IMR-90 (cell line): Measurements from ENCODE around the gene RNF166. TPM values are rescaled to one million over a fixed set of nuclear protein-coding genes. Genes with fewer than 3 reads are reported as not detected.

Experiments
- ATAC-seq: fragments of 200-7000 bp; cut with Tn5 transposase; 2 replicates; pipeline ENCODE4 v1.9.1; 2020; ENCODE audit warnings: low read depth, mild to moderate bottlenecking, moderate library complexity
- BruUV-seq: library from RNA; stranded (reverse); fragments of 400-500 nt; replicated peaks from 2 replicates; lab custom pipeline; 2021; lab: Mats Ljungman, UMichigan
- CTCF ChIA-PET: fragments of 300-600 bp; formaldehyde crosslinking; extraction: SDS; loops from one replicate; lab custom pipeline; 2021; ENCODE audit warnings: antibody characterized with exemption; lab: Yijun Ruan, JAX
- POLR2A ChIA-PET: fragments of 300-600 bp; sonication (Branson Sonifier 250); formaldehyde crosslinking; loops from one replicate; lab custom pipeline; 2022; ENCODE audit warnings: antibody characterized with exemption; ENCODE audit not compliant: unreplicated experiment; lab: Charles Lee
- DNase-seq: peaks from one replicate; pipeline ENCODE4 v3.0.0; 2013
- H2AFZ ChIP-seq: replicated peaks from 2 replicates; pipeline ENCODE3; 2013; ENCODE audit warnings: low read length, mild to moderate bottlenecking; ENCODE audit not compliant: poor library complexity
- H2AK5ac ChIP-seq: 2 replicates; pipeline ENCODE4 v1.6.1; 2013; ENCODE audit warnings: low read depth, low read length, inconsistent platforms
- H2AK9ac ChIP-seq: replicated peaks from 2 replicates; pipeline ENCODE3; 2013; ENCODE audit warnings: mild to moderate bottlenecking, low read depth, low read length, moderate library complexity; ENCODE audit not compliant: poor library complexity
- H2BK120ac ChIP-seq: 2 replicates; pipeline ENCODE4 v1.6.1; 2013; ENCODE audit warnings: low read depth, low read length, inconsistent platforms
- H2BK15ac ChIP-seq: 3 replicates; pipeline ENCODE4 v1.6.1; 2013; ENCODE audit warnings: low read depth, low read length, inconsistent platforms
- H2BK20ac ChIP-seq: 2 replicates; pipeline ENCODE4 v1.6.1; 2013; ENCODE audit warnings: low read depth, mild to moderate bottlenecking, inconsistent platforms, low read length, moderate library complexity
- H2BK5ac ChIP-seq: 2 replicates; pipeline ENCODE4 v1.6.1; 2013; ENCODE audit warnings: mild to moderate bottlenecking, low read depth, low read length, inconsistent platforms; ENCODE audit not compliant: poor library complexity, severe bottlenecking
- H3K14ac ChIP-seq: replicated peaks from 2 replicates; pipeline ENCODE4 v1.6.1; 2013; ENCODE audit warnings: low read depth, low read length, inconsistent platforms
- H3K18ac ChIP-seq: 2 replicates; pipeline ENCODE4 v1.6.1; 2013; ENCODE audit warnings: low read depth, low read length, control low read depth
- H3K23ac ChIP-seq: 2 replicates; pipeline ENCODE4 v1.6.1; 2013; ENCODE audit warnings: low read depth, low read length, inconsistent platforms
- H3K27ac ChIP-seq: 2 replicates; pipeline ENCODE4 v1.5.1; 2013; ENCODE audit warnings: mild to moderate bottlenecking, control low read depth, low read length; ENCODE audit not compliant: insufficient read depth
- H3K27me3 ChIP-seq: 2 replicates; pipeline ENCODE4 v1.6.1; 2013; ENCODE audit warnings: low read length; ENCODE audit not compliant: control insufficient read depth, insufficient read depth
- H3K36me3 ChIP-seq: 2 replicates; pipeline ENCODE4 v1.6.1; 2013; ENCODE audit warnings: low read length, mixed read lengths; ENCODE audit not compliant: control insufficient read depth, insufficient read depth
- H3K4ac ChIP-seq: 2 replicates; pipeline ENCODE4 v1.6.1; 2013; ENCODE audit warnings: low read depth, low read length, inconsistent platforms
- H3K4me1 ChIP-seq: 2 replicates; pipeline ENCODE4 v1.6.1; 2013; ENCODE audit warnings: low read length, mixed read lengths; ENCODE audit not compliant: control insufficient read depth, insufficient read depth
- H3K4me2 ChIP-seq: 2 replicates; pipeline ENCODE4 v1.6.1; 2013; ENCODE audit warnings: low read depth, mild to moderate bottlenecking, control low read depth, low read length, moderate library complexity
- H3K4me3 ChIP-seq: 2 replicates; pipeline ENCODE4 v1.5.1; 2013; ENCODE audit warnings: low read depth, mild to moderate bottlenecking, control low read depth, low read length, moderate library complexity; ENCODE audit not compliant: insufficient read depth
- H3K56ac ChIP-seq: 2 replicates; pipeline ENCODE4 v1.6.1; 2013; ENCODE audit warnings: low read length, inconsistent platforms; ENCODE audit not compliant: insufficient read depth; ENCODE audit errors: extremely low read depth
- H3K79me1 ChIP-seq, 2 experiments: 2 replicates each; pipeline ENCODE4 v1.6.1; 2013; ENCODE audit warnings: low read length in 2 of 2, inconsistent platforms in 1 of 2, low read depth in 1 of 2
- H3K9ac ChIP-seq: 2 replicates; pipeline ENCODE4 v1.6.1; 2013; ENCODE audit warnings: low read depth, low read length, control low read depth
- H3K9me1 ChIP-seq: 2 replicates; pipeline ENCODE4 v1.6.1; 2013; ENCODE audit warnings: low read length, inconsistent platforms; ENCODE audit not compliant: insufficient read depth
- H3K9me3 ChIP-seq: 2 replicates; pipeline ENCODE4 v1.6.1; 2013; ENCODE audit warnings: low read length; ENCODE audit not compliant: control insufficient read depth, insufficient read depth
- H4K20me1 ChIP-seq: 2 replicates; pipeline ENCODE4 v1.6.1; 2013; ENCODE audit warnings: low read length, inconsistent platforms; ENCODE audit not compliant: insufficient read depth
- H4K5ac ChIP-seq: 2 replicates; pipeline ENCODE4 v1.6.1; 2013; ENCODE audit warnings: mild to moderate bottlenecking, low read depth, low read length, control low read depth
- H4K8ac ChIP-seq, 2 experiments: 2 replicates each; pipeline ENCODE4 v1.6.1; 2013; ENCODE audit warnings: low read depth in 2 of 2, low read length in 2 of 2, control low read depth in 1 of 2, inconsistent platforms in 1 of 2
- H4K91ac ChIP-seq: 2 replicates; pipeline ENCODE4 v1.6.1; 2013; ENCODE audit warnings: low read depth, low read length, inconsistent platforms; ENCODE audit not compliant: insufficient read depth
- BHLHE40 ChIP-seq: fragments of 150-350 bp; IDR thresholded peaks from 2 replicates; pipeline ENCODE4 v1.6.1; 2016; ENCODE audit warnings: mild to moderate bottlenecking, low read depth, low read length
- CEBPB ChIP-seq: IDR thresholded peaks from 2 replicates; pipeline ENCODE4 v1.6.1; 2012; ENCODE audit warnings: low read depth, low read length, improper control_type of control experiment
- CHD1 ChIP-seq: IDR thresholded peaks from 2 replicates; pipeline ENCODE4 v1.6.1; 2012; ENCODE audit warnings: low read depth, low read length, improper control_type of control experiment
- MAFK ChIP-seq: IDR thresholded peaks from 2 replicates; pipeline ENCODE4 v1.6.1; 2012; ENCODE audit warnings: low read depth, low read length, improper control_type of control experiment
- MAZ ChIP-seq: IDR thresholded peaks from 2 replicates; pipeline ENCODE4 v1.6.1; 2012; ENCODE audit warnings: low read depth, mild to moderate bottlenecking, low read length, improper control_type of control experiment, moderate library complexity, borderline replicate concordance
- MXI1 ChIP-seq: IDR thresholded peaks from 2 replicates; pipeline ENCODE4 v1.6.1; 2012; ENCODE audit warnings: low read depth, mild to moderate bottlenecking, low read length, moderate library complexity, borderline replicate concordance
- NFE2L2 ChIP-seq: fragments of 150-350 bp; IDR thresholded peaks from 2 replicates; pipeline ENCODE4 v1.6.1; 2016; ENCODE audit warnings: low read depth, mild to moderate bottlenecking, low read length
- POLR2A ChIP-seq: IDR thresholded peaks from 2 replicates; pipeline ENCODE4 v1.6.1; 2012; ENCODE audit warnings: mild to moderate bottlenecking, low read depth, low read length
- RAD21 ChIP-seq: IDR thresholded peaks from 2 replicates; pipeline ENCODE4 v1.6.1; 2012; ENCODE audit warnings: low read length, improper control_type of control experiment
- RCOR1 ChIP-seq: IDR thresholded peaks from 2 replicates; pipeline ENCODE4 v1.6.1; 2012; ENCODE audit warnings: mild to moderate bottlenecking, low read length, improper control_type of control experiment; ENCODE audit not compliant: insufficient replicate concordance
- RFX5 ChIP-seq: IDR thresholded peaks from 2 replicates; pipeline ENCODE4 v1.8.0; 2012; ENCODE audit warnings: low read depth, mild to moderate bottlenecking, low read length, moderate library complexity
- SMC3 ChIP-seq: fragments of 150-350 bp; IDR thresholded peaks from 2 replicates; pipeline ENCODE4 v1.6.1; 2016; ENCODE audit warnings: low read depth, mild to moderate bottlenecking, antibody characterized with exemption, low read length, moderate library complexity
- WGBS, 2 experiments: methylation state at CpG; one replicate each; pipeline versions ENCODE4 v1.1.5 to v1.1.7; 2013; ENCODE audit warnings: missing lambda C conversion rate in 2 of 2; ENCODE audit not compliant: insufficient read length in 1 of 2; ENCODE audit errors: extremely low coverage in 2 of 2; 5-methylcytosine and 5-hydroxymethylcytosine counted together
- dilution Hi-C: fragments of 300-500 bp; cut with HindIII; formaldehyde crosslinking; loops from one replicate; pipeline ENCODE4 v1.14.3; 2018; ENCODE audit warnings: low sequenced_read_pairs; ENCODE audit not compliant: unreplicated experiment
- in situ Hi-C: fragments of 300-500 bp; cut with MboI; formaldehyde crosslinking; loops from 3 replicates; pipeline ENCODE4 v1.14.3; 2019; ENCODE audit warnings: low sequenced_read_pairs, inconsistent platforms, mixed read lengths
- intact Hi-C: fragments of 100-400 bp; cut with micrococcal nuclease; formaldehyde crosslinking; loops from 2 replicates; pipeline ENCODE4 v1.10.0; 2022
- polyA plus RNA-seq, 3 experiments: library from polyadenylated mRNA; depleted of rRNA; stranded (reverse); fragments of >200 nt; gene quantifications; 2 replicates each; pipeline ENCODE4 v1.2.3, GENCODE V29; 2012; ENCODE audit warnings: low replicate concordance in 1 of 3
- total RNA-seq: library from RNA; depleted of rRNA; stranded (reverse); fragments of >200 nt; gene quantifications from 2 replicates; pipeline ENCODE4 v1.2.3, GENCODE V29; 2012
- TF ChIP-seq, protein P1 (sequence below): conservative IDR thresholded peaks from 2 replicates; pipeline ENCODE4 v1.5.1; 2012; ENCODE audit warnings: mild to moderate bottlenecking, low read depth, low read length, improper control_type of control experiment
- TF ChIP-seq, protein P2 (sequence below): fragments of 150-350 bp; IDR thresholded peaks from 2 replicates; pipeline ENCODE4 v1.6.1; 2016; ENCODE audit warnings: low read depth, mild to moderate bottlenecking, low read length, moderate library complexity, borderline replicate concordance
- TF ChIP-seq, protein P3 (sequence below): fragments of 150-350 bp; IDR thresholded peaks from 2 replicates; pipeline ENCODE4 v1.6.1; 2017; ENCODE audit warnings: mild to moderate bottlenecking, antibody characterized with exemption, low read length, low read depth

RNF166 gene
- total and polyA plus RNA-seq, 2 of the 4 experiments (the other 2 are of a cell fraction), result 8.1 to 17.4 TPM

DNA sequence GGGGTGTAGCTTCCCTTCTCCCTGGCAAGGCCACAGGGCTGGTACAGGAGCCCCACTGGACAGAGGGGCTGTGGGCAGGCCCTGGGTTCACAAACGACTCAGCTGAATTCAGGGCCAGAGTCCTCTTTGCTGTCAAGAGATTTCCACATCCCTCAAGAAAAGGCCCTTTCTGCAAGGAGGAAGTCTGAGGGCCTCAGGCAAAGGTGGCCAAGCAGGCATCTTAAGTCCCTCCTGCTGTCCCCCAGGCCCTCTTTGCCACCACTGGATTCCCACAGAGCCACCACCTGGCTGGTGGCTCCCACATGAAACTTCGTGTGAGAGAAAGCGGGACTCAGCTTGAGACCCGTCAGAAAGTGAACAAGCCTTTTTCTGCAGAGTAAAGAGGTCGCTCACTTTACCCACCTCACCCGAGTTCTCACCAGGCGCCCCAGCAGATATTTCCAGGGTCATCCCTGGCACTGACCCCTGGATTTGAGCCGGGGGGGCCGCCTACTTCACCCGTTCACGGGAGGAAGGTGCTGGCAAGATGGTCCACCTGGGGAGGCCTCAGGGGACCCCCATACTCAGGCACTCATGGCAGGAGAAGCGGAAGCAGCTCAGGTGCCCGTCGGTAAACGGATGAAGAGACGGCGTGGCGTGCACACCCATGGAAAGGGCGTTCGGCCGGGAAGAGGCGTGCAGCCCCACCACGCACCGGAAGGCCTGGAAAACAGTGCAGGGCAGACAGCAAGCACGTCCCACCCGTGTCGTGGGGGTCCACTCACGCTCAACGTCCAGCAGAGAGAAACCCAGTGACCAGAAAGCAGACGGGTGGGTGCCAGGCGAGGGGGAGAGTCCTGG is 3.6 kb downstream of the RNF166 start:
- intact Hi-C loops, result no loop called here
- Histone ChIP-seq H3K27ac (no peak overlapping the region), H2BK20ac (no peak overlapping the region), H2AK9ac (peak overlapping the region; percentile 52), H4K91ac (no peak overlapping the region), H2BK120ac (no peak overlapping the region), H4K5ac (no peak overlapping the region), H3K4me2 (no peak overlapping the region), H3K36me3 (peaks cover 24% of the 10 kb centered on the region), H2BK5ac (no peak overlapping the region), H3K9me3 (no peaks in the 10 kb centered on the region), H4K20me1 (no peaks in the 10 kb centered on the region; the same call in 1 of the 2 replicates), H3K4me1 (peaks cover 19% of the 10 kb centered on the region), H3K9me1 (no peaks in the 10 kb centered on the region; the same call in none of the 2 replicates), H3K14ac (no peak overlapping the region), H3K27me3 (no peaks in the 10 kb centered on the region), H3K23ac (no peak overlapping the region), H4K8ac (no peak overlapping the region), H2BK15ac (no peak overlapping the region), H3K56ac (no peak overlapping the region), H2AK5ac (peak overlapping the region; percentile 12; the same call in 1 of the 2 replicates), H3K79me1 (peaks cover 22 to 64% of the 10 kb centered on the region in 2 experiments), H3K9ac (no peak overlapping the region), H3K4ac (no peak overlapping the region), H3K4me3 (no peak overlapping the region), H2AFZ (no peak overlapping the region), H3K18ac (no peak overlapping the region)
- dilution Hi-C loops, result no loop called here
- 88% methylated on average over 19 of the region's 31 CpGs; no CpG with 5 or more reads in 1 of the 2 experiments for WGBS, 2 experiments
- in situ Hi-C loops, result no loop called here
- ATAC-seq, result no peak
- no peak for DNase-seq
- no TSS peak for BruUV-seq
- POLR2A ChIA-PET, result no interaction called here
- CTCF ChIA-PET, result no interaction called here
- TF ChIP-seq SMC3 (no peak), NFE2L2 (no peak), MAZ (no peak), MXI1 (no peak), RCOR1 (no peak), POLR2A (no peak), RAD21 (no peak), MAFK (no peak), CEBPB (no peak), RFX5 (no peak), CHD1 (no peak), BHLHE40 (no peak)
- TF ChIP-seq, protein P1, sequence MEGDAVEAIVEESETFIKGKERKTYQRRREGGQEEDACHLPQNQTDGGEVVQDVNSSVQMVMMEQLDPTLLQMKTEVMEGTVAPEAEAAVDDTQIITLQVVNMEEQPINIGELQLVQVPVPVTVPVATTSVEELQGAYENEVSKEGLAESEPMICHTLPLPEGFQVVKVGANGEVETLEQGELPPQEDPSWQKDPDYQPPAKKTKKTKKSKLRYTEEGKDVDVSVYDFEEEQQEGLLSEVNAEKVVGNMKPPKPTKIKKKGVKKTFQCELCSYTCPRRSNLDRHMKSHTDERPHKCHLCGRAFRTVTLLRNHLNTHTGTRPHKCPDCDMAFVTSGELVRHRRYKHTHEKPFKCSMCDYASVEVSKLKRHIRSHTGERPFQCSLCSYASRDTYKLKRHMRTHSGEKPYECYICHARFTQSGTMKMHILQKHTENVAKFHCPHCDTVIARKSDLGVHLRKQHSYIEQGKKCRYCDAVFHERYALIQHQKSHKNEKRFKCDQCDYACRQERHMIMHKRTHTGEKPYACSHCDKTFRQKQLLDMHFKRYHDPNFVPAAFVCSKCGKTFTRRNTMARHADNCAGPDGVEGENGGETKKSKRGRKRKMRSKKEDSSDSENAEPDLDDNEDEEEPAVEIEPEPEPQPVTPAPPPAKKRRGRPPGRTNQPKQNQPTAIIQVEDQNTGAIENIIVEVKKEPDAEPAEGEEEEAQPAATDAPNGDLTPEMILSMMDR, result no peak
- TF ChIP-seq, protein P2, sequence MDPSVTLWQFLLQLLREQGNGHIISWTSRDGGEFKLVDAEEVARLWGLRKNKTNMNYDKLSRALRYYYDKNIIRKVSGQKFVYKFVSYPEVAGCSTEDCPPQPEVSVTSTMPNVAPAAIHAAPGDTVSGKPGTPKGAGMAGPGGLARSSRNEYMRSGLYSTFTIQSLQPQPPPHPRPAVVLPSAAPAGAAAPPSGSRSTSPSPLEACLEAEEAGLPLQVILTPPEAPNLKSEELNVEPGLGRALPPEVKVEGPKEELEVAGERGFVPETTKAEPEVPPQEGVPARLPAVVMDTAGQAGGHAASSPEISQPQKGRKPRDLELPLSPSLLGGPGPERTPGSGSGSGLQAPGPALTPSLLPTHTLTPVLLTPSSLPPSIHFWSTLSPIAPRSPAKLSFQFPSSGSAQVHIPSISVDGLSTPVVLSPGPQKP, result no peak
- TF ChIP-seq, protein P3, sequence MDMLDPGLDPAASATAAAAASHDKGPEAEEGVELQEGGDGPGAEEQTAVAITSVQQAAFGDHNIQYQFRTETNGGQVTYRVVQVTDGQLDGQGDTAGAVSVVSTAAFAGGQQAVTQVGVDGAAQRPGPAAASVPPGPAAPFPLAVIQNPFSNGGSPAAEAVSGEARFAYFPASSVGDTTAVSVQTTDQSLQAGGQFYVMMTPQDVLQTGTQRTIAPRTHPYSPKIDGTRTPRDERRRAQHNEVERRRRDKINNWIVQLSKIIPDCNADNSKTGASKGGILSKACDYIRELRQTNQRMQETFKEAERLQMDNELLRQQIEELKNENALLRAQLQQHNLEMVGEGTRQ, result no peak
